HG03196 (cell line): ENCODE results near the gene FBXW12.

Source experiments
- ATAC-seq: cut with Tn5 transposase; IDR thresholded peaks from one replicate; pipeline ENCODE4 v1.9.1; 2021; ENCODE audit not compliant: unreplicated experiment

Gene FBXW12

GRCh38 chr3:48434591-48435222 is 62.7 kb downstream of the FBXW12 start:
- no peak for ATAC-seq

- no peak for ATAC-seq
Measured at GRCh38 chr3:48435223-48435595, 63.2 kb downstream of the FBXW12 start.

GRCh38 chr3:48435774-48436476 is 63.9 kb downstream of the FBXW12 start:
- peak; percentile 29 for ATAC-seq

GRCh38 chr3:48436477-48436787 is 64.4 kb downstream of the FBXW12 start:
- no peak for ATAC-seq

- ATAC-seq = no peak
Measured at GRCh38 chr3:48436855-48437254, 64.8 kb downstream of the FBXW12 start.

- ATAC-seq = no peak
Measured at GRCh38 chr3:48437812-48438211, 65.8 kb downstream of the FBXW12 start.

- ATAC-seq = peak; percentile 89
Measured at GRCh38 chr3:48439820-48440589, 68.0 kb downstream of the FBXW12 start, which contains the start of the genes CCDC51 and TMA7. CCDC51 (minus strand) TSS chr3:48440119; CDS start chr3:48435128, 4,991 bp downstream. TMA7 (plus strand) TSS chr3:48440257; CDS start chr3:48440297, 40 bp downstream.

GRCh38 chr3:48440590-48440958 is 68.6 kb downstream of the FBXW12 start:
- no peak for ATAC-seq

- ATAC-seq = no peak
Measured at GRCh38 chr3:48441940-48442339, 69.9 kb downstream of the FBXW12 start.
